AG04449 (cell line): ENCODE data around the gene FLT4.

ENCODE experiments used
- CTCF ChIA-PET: fragments of 350-600 bp; formaldehyde crosslinking; extraction: SDS; loops from one replicate; lab custom pipeline; 2021; ENCODE audit warnings: antibody characterized with exemption; lab: Yijun Ruan, JAX
- POLR2A ChIA-PET: fragments of 400-600, 350-600 bp; formaldehyde crosslinking; extraction: SDS; loops from one replicate; lab custom pipeline; 2020; ENCODE audit warnings: antibody characterized with exemption, inconsistent platforms; lab: Yijun Ruan, JAX
- DNase-seq: peaks from one replicate; pipeline ENCODE4 v3.0.0-alpha.2; 2010; ENCODE audit warnings: low read depth, low spot score
- H3K4me3 ChIP-seq: 2 replicates; pipeline ENCODE4 v1.5.1; 2011; ENCODE audit warnings: low read depth, mild to moderate bottlenecking, control low read depth, low read length
- TF ChIP-seq, protein P1 (sequence below): IDR thresholded peaks from one replicate; pipeline ENCODE4 v1.5.1; 2011; ENCODE audit warnings: mild to moderate bottlenecking, moderate library complexity, low read length, control low read depth, inconsistent platforms; ENCODE audit not compliant: insufficient read depth; ENCODE audit errors: missing control alignments

The FLT4 gene

DNA sequence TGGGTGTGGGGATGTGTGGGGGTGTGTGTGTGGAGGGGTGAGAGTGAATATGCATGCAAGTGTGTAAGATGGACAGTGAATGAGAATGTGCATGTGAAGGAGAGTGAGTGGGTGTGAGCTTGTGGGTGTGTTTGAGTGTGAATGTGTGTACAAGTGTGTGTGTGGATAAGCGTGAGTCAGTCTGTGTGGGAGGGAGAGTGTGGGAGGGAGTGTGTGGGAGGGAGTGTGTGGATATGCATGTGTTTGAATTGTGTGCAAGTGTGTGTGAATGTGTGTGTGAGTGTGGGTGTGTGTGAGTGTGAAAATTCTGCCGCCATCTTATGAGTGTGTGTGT is 54.4 kb downstream of the FLT4 start:
- ChIA-PET POLR2A (no interaction called here), CTCF (interaction anchor here (0.9 kb wide), 1 partner anchor 11 kb away, joined by 3 read pairs; no protein-coding TSS in a partner anchor)
- TF ChIP-seq, protein P1, sequence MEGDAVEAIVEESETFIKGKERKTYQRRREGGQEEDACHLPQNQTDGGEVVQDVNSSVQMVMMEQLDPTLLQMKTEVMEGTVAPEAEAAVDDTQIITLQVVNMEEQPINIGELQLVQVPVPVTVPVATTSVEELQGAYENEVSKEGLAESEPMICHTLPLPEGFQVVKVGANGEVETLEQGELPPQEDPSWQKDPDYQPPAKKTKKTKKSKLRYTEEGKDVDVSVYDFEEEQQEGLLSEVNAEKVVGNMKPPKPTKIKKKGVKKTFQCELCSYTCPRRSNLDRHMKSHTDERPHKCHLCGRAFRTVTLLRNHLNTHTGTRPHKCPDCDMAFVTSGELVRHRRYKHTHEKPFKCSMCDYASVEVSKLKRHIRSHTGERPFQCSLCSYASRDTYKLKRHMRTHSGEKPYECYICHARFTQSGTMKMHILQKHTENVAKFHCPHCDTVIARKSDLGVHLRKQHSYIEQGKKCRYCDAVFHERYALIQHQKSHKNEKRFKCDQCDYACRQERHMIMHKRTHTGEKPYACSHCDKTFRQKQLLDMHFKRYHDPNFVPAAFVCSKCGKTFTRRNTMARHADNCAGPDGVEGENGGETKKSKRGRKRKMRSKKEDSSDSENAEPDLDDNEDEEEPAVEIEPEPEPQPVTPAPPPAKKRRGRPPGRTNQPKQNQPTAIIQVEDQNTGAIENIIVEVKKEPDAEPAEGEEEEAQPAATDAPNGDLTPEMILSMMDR, result no peak
- no peak for DNase-seq
- H3K4me3 ChIP-seq, result no peak overlapping the region

DNA sequence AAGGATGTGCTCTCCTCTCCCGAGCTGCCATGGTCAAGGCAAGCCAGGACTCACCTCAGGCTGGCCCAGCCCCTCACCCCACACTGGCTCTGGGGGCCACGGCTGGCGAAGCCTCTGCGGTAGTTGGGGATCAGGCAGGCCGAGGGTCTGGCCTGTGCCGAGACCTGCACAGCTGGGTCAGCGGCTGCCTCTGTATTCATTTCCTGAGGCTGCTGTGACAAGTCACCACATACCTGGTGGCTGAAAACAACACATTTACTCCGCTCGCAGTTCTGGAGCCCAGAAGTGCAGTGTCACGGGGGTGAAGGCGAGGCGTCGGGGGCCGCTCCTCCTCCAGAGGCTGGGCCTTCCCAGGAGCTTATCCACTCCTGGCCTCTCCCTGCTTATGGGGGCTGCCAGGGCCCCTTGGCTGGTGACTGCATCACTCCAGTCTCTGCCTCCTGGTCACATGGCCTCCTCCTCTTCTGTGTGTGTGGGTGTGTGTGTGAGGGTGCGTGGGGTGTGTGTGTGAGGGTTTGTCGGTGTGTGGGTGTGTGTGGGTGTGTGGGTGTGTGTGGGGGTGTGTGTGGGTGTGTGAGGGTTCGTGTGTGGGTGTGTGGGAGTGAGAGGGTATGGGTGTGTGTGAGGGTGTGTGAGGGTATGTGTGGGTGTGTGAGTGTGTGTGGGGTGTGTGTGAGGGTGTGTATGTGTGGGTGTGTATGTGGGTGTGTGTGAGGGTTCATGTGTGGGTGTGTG is 54.9 kb downstream of the FLT4 start:
- ChIA-PET CTCF (no interaction called here), POLR2A (no interaction called here)
- DNase-seq, result no peak
- TF ChIP-seq, protein P1, result no peak
- no peak overlapping the region for H3K4me3 ChIP-seq

DNA sequence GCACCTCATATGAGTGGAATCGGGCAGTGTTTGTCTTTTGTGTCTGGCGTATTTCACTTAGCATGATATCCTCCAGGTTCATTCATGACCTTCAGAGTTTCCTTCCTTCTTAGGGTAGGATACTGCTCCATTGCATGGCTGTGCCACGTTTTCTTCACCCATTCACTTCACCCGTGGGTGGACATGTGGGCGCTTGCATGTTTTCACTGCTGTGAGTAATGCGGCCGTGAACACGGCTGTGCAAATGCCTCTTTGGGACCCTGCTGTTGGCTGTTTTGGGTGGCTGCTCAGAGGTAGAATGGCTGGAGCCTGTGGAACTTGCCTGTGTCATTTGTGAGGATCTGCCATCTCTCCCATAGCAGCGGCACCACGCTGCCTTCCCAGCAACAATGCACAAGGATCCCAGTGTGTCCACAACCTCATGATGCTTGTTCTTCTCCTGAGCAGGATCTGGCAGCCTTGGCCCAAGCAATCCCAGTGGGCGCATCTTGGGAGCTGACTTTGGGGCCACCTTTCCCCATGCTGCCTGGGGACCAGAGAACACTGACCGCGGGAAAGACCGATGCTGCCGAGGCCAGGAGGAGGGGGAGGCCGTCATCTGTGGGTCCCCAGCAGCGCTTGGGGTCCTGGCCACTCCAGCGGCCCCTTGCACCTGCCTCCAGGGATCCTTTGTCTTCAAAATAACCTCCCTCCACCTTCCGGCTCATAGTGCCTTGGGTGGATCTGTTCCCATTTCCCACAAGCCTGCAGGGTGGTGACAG is 55.8 kb downstream of the FLT4 start:
- POLR2A ChIA-PET, result no interaction called here
- CTCF ChIA-PET, result interaction anchor here (2.0 kb wide), 1 partner anchor 13 kb away, joined by 5 read pairs; no protein-coding TSS in a partner anchor
- no peak overlapping the region for H3K4me3 ChIP-seq
- no peak for DNase-seq
- TF ChIP-seq, protein P1, result no peak

DNA sequence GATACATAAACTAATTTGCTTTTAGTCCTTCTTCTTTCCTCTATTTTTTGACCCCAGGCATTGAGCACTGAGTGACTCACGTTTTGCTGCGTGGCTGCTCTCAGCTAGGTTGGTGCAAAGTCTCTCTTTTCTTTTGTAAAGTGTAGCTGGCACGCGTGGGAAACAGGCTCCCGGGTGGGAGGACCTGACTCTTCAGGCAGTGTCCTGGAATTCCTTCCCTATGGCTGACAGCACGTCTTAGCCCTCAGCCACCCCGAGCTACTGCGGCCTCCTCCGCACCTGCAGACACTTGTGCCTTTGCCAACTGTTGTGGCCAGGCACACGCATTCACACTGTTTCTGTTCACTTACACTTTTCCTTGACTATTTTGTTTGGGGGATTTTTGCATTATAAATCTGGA is 57.2 kb downstream of the FLT4 start:
- TF ChIP-seq, protein P1, result no peak
- ChIA-PET POLR2A (no interaction called here), CTCF (interaction anchor here (1.1 to 2.0 kb wide), 2 partner anchors 14 to 264 kb away, joined by 3 to 5 read pairs; no protein-coding TSS in a partner anchor)
- no peak for DNase-seq
- H3K4me3 ChIP-seq, result no peak overlapping the region

DNA sequence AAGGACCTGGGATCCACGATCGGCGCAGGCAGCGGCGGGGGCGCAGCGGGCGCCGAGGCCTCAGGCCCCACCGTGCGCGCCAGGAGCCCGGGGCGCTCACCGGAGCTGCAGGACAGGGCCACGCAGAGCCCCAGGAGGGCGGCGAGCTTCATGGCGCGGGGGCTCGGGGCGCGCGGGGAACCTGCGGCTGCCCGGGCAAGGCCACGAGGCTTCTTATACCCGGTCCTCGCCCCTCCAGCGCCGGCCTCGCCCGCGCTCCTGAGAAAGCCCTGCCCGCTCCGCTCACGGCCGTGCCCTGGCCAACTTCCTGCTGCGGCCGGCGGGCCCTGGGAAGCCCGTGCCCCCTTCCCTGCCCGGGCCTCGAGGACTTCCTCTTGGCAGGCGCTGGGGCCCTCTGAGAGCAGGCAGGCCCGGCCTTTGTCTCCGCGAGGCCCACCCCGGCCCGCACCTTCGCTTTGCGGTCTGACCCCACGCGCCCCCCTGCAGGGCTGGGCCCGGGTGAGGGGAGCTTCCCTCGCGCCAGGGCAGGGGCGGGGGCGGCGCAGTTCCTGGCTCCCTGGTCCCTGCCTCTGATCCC is 58.0 kb downstream of the FLT4 start, which contains the start of gene SCGB3A1:
Gene SCGB3A1 (minus strand): TSS at position 189 of the 577 bp plus-strand sequence. CDS start 37 bp downstream, at position 152.
- TF ChIP-seq, protein P1, result no peak
- H3K4me3 ChIP-seq, result no peak within 1 kb of the TSS
- ChIA-PET CTCF (interaction anchor here (1.1 kb wide), 1 partner anchor 263 kb away, joined by 3 read pairs; no protein-coding TSS in a partner anchor), POLR2A (no interaction called here)
- DNase-seq, result no peak
